Hepatic stellate cell (primary cell): Measurements from ENCODE around the gene DMRTC2.

ENCODE experiments used
- DNase-seq: peaks from one replicate; pipeline ENCODE4 v3.0.0; 2011; ENCODE audit warnings: low spot score

The DMRTC2 gene

GRCh38 chr19:41845001-41845050 lies at the start of gene DMRTC2:
DMRTC2 (plus strand) TSS chr19:41845042; CDS start chr19:41847429, 2,387 bp downstream.
- DNase-seq = no peak

- no peak for DNase-seq
These were observed 48.5 kb upstream of the DMRTC2 start, which contains the start of gene CEACAM3 for GRCh38 chr19:41796362-41796761. CEACAM3 (plus strand) TSS chr19:41796587; CDS start chr19:41796678, 91 bp downstream.

GRCh38 chr19:41796901-41797300 lies 47.9 kb upstream of the DMRTC2 start:
- DNase-seq = no peak

GRCh38 chr19:41799444-41800000 lies 45.3 kb upstream of the DMRTC2 start:
- no peak for DNase-seq

DNA sequence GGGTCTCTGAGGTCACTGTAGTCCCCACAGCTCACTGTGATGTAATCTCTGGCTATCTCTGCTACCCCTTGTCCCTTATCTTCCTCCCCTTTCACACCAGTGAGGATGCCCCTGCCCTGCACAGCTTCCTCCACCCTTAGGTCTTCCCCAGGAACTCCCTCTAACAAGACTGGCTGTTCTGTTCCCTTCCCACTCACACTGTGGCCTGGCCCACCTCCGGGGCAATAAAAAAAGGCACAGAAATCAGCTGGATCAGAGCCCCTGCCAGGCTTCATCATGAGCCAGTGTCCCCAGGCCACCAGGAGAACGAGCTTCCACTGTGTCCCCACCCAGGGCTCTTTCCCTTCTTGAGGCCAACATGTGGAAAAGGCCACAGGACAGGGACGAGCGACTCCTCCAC lies 43.8 kb upstream of the DMRTC2 start:
- DNase-seq = no peak

GRCh38 chr19:41801792-41802211 lies 43.0 kb upstream of the DMRTC2 start:
- DNase-seq = no peak

DNA sequence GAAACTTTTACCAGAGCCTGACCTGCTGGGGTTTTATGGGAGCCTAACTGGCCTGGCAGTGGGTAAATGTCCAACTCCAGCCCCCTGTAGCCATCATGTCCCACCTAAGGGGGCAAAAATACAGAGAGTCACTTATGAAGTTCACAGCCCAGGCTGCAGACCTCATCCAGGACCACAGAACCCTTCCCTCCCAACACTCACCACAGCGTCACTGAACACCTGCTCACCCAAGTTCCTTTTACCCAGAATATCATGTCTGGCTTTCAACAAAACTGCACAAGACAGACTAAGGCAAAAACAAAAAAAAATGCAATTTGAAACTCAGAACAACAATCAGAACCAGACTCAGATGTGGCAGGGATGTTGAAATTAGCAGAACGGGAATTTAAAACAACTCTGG lies 42.1 kb upstream of the DMRTC2 start:
- no peak for DNase-seq

- DNase-seq = no peak
These were observed 40.5 kb upstream of the DMRTC2 start for GRCh38 chr19:41804336-41804735.

DNA sequence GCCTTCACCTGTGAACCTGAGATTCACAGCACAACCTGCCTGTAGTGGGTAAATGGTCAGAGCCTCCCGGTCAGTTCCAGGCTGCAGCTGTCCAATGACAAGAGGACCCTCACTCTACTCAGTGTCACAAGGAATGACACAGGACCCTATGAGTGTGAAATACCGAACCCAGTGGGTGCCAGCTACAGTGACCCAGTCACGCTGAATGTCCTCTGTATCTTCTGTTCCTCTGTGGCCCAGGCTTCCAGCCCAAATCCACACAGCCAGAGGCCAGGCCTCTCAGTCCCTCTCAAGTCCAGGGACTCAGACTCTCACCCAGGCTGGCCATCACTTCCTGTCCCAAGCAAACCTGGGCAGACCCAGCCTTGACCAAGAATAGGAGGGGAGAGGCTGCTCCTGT lies 37.7 kb upstream of the DMRTC2 start:
- no peak for DNase-seq

DNA sequence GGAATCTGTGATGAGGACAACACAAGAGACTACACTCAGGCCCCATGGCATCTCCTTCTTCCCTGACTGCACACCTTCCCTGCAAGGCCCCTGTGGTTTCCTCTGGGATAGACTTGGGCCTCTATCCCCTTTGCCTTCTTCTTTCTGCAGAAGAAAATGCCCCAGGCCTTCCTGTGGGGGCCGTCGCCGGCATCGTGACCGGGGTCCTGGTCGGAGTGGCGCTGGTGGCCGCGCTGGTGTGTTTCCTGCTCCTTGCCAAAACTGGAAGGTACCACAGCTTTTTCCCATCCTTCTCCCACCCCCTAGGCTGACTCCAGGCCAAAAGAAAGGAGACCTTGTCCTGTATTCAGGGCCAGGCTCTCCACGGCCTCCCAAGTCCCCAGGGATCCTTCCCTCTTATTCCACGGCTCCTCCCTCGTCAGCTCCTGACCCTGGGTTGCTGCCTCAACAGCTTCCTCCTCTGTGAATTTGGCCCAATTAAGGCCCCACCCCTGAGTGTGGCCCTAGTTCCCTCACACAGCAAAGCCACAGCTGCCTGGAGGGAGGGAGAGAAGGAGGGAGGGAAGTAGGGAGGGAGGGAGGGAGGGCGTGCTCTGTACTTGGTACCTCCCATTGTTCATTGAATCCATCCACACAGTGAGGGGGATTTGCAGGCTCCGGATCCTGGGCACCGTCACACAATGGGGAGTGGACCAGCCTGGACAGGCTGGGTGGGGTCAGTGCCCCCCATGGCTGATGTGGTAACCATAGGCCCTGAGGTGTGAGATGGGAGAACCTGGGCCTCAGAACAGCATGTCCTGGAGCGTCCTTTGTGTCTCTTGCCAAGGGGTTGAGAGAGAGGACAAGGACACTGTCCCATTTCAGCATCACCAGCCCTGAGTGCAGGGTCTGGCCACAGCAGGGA lies 35.9 kb upstream of the DMRTC2 start:
- no peak for DNase-seq

- DNase-seq = no peak
These were observed 34.5 kb upstream of the DMRTC2 start for GRCh38 chr19:41810301-41810700.

GRCh38 chr19:41811036-41811435 lies 33.8 kb upstream of the DMRTC2 start:
- no peak for DNase-seq

DNA sequence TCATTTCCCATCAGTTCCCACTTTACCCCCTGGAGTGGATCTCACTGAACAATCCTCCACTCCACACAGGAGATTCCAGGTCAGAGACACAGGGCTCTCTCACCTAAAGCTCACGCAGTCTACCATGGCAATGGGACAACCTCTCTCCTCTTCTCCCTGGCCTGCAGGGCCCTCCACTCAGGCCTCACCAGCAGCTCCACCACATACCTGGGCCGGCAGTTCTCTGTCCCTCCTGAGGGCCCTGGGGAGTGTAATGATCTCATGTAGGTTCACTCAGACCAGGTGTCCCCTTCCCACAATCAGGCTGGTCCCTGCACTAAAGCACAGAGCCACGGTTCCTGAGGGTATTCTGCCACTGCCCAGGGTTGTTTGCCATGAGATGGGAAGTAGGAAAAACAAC lies 32.9 kb upstream of the DMRTC2 start:
- no peak for DNase-seq

- no peak for DNase-seq
These were observed 30.9 kb upstream of the DMRTC2 start for GRCh38 chr19:41813911-41814310.

DNA sequence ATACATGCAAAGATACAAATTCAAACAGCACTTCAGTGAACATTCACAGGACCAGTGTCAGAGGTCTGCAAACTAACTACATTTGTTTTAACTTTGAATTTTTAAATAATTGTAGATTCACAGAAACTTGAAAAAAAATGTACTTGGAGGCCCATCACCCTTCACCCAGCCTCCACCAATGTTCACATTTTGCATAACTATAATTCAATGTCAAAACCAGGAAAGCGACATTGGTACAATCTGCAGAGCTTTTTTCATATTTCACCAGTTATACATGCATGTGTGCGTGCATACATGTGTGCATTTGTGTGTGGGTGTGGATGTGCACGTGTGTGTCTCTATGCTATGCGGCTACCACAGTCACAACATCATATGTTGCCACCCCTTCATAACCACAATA lies 29.5 kb upstream of the DMRTC2 start:
- DNase-seq = no peak

DNA sequence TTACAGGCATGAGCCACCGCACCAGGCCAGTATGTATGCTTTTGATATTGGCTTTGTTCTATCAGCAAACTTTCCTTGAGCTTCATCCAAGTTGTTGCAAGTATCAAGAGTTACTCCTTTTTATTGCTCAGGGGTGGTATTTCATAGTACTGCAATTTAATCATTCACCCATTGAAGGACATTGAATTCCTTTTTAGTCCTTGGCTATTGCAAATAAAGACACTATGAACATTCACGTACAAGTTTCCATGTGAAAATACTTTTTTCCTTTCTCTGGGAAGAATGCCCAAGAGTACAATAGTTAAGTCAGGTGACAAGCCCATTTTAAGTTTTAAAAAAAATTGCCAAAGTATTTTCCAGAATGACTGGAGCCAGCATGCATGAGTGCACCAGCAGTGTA lies 28.1 kb upstream of the DMRTC2 start:
- DNase-seq = no peak

- peak; percentile 50 for DNase-seq
These were observed 23.7 kb upstream of the DMRTC2 start for GRCh38 chr19:41821003-41821735.

DNA sequence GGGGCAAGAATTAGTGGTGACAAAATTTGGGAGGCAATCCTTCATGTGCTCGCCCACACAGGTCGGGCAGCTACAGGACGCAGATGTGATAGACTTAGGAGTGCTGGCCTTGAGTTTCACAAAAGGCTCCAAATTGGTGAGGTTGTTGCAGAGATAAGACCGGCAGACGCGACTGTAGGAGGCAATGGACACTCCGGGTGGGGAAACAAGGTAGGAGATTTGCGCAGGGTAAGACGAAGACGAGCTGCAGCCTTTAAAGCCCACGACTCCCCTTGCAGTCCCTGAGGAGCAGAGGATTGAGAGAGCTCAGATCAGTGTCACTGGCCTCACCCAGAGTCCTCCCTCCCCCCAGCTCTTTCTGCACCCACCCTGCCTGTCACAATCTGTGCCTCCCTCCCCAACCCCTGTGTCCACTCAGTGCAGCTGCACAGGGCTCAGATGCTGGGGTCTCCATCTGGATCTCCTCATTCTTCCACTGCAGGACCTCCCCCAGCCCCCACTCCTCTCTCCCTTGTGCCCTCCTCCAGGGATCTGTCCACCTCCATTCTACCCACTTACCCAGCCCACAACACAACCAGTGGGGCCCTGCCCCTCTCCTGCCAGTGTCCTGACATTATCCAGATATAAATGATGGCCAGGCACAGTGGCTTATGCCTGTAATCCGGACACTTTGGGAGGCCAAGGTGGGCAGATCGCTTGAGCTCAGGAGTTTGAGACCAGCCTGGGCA lies 6.7 kb upstream of the DMRTC2 start:
- no peak for DNase-seq

DNA sequence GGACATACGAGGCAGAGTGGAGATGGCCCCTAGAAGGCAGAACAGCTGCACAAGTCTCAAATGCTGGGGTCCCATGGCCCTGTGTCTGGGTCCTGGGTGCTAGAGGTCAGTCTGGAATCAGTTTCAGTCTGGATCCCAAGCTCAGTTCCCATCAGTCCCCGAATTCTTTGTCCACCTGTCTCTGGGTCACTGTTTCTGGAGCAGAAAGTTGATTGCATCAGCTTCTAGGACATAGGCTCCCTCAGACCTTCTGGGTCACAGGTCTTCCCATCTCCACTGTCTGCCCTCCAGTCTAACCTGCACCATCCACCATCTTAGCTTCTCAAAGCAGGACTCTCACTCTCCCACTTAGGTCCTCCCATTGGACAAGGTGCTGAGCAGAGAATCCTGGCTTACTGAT lies 5.6 kb upstream of the DMRTC2 start:
- no peak for DNase-seq

DNA sequence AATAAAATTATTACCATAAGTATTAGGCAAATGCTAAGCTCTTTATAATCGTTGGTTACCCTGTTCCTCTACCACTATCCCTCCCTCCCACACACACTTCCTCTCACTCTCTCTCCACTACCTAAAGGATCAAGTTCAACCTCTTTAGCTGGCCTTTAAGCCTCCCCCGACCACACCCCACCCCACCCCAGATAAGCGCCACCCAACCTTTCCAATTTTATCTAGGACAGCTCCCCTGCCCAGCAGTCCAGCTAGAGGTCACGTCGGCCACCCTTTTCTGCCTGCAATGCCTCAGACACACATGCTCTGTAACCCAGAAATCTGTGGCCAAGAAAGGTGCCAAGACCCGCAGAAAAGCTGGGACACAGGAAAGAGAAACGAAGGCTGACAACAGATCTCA lies 1.5 kb upstream of the DMRTC2 start:
- no peak for DNase-seq

GRCh38 chr19:41844601-41845000 lies 241 bp upstream of the DMRTC2 start, which contains the start of gene LYPD4:
LYPD4 (minus strand) TSS chr19:41844683; CDS start chr19:41839285, 5,398 bp downstream.
- DNase-seq = no peak

DNA sequence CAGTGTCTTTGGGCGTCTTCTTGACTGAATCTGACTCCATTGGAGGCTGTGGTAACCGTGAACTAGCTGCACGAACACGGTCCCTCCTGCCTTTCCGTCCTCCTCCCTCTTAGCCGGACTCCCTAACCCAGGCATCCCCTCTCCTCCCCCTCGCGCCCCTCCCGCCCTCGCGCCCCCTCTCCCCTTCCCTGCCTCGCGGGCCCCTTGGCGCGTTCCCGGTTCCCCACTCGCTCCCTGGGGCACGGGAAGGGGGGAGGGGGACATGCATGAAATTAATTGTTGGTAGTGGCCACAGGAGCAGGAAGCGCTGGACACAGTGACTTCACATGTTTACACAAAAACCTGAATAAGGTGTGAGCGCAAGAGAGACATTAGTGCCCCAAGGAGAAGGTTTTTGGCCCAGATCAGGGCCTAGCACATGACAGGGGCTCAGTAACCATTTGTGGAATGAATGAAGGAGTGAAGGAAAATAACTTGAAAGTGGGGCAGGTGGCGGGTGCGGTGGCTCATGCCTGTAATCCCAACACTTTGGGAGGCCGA lies 279 bp downstream of the DMRTC2 start:
- DNase-seq = no peak
